GM18502 (cell line): Measurements from ENCODE around the gene RAB31.

Experiments used
- ATAC-seq: cut with Tn5 transposase; IDR thresholded peaks from one replicate; pipeline ENCODE4 v1.9.1; 2021; ENCODE audit warnings: mild to moderate bottlenecking; ENCODE audit not compliant: unreplicated experiment, poor library complexity

The RAB31 gene

GRCh38 chr18:9735238-9735637, 27.1 kb downstream of the RAB31 start:
- ATAC-seq, result no peak

GRCh38 chr18:9735879-9736278, 27.8 kb downstream of the RAB31 start:
- no peak for ATAC-seq

- no peak for ATAC-seq
These were observed 28.3 kb downstream of the RAB31 start for GRCh38 chr18:9736286-9736835.

- ATAC-seq, result no peak
These were observed 28.9 kb downstream of the RAB31 start for GRCh38 chr18:9737006-9737405.

GRCh38 chr18:9737472-9738121, 29.5 kb downstream of the RAB31 start:
- no peak for ATAC-seq

- no peak for ATAC-seq
These were observed 30.3 kb downstream of the RAB31 start for GRCh38 chr18:9738266-9738969.

GRCh38 chr18:9739516-9739915, 31.4 kb downstream of the RAB31 start:
- ATAC-seq, result no peak

- ATAC-seq, result no peak
These were observed 32.0 kb downstream of the RAB31 start for GRCh38 chr18:9740071-9740470.

GRCh38 chr18:9741406-9741792, 33.3 kb downstream of the RAB31 start:
- no peak for ATAC-seq

- no peak for ATAC-seq
These were observed 33.9 kb downstream of the RAB31 start for GRCh38 chr18:9741793-9742523.

GRCh38 chr18:9742524-9743131, 34.5 kb downstream of the RAB31 start:
- ATAC-seq, result no peak

GRCh38 chr18:9743200-9744016, 35.3 kb downstream of the RAB31 start:
- ATAC-seq, result no peak

GRCh38 chr18:9746958-9747357, 38.9 kb downstream of the RAB31 start:
- no peak for ATAC-seq

GRCh38 chr18:9749611-9750010, 41.5 kb downstream of the RAB31 start:
- no peak for ATAC-seq

- ATAC-seq, result no peak
These were observed 42.0 kb downstream of the RAB31 start for GRCh38 chr18:9750112-9750511.

GRCh38 chr18:9750606-9751304, 42.7 kb downstream of the RAB31 start:
- no peak for ATAC-seq

GRCh38 chr18:9751371-9752031, 43.4 kb downstream of the RAB31 start:
- no peak for ATAC-seq

GRCh38 chr18:9753846-9754245, 45.7 kb downstream of the RAB31 start:
- no peak for ATAC-seq

- ATAC-seq, result no peak
These were observed 47.0 kb downstream of the RAB31 start for GRCh38 chr18:9755110-9755509.
